Immature natural killer cell (primary cell): ENCODE data around the gene CAPZB. TPM values are rescaled to one million over a fixed set of nuclear protein-coding genes. Genes with fewer than 3 reads are reported as not detected.

Experiments used
- DNase-seq, 3 donors: peaks; one replicate each; pipeline ENCODE4 v3.0.0; 2022; ENCODE audit warnings: mixed read lengths in 1 of 3
- H3K27ac Mint-ChIP-seq, 6 donors: one replicate each; pipeline ENCODE4 v1.8.0; 2020; ENCODE audit warnings: mixed read lengths in 6 of 6, mild to moderate bottlenecking in 5 of 6, inconsistent platforms in 4 of 6, moderate library complexity in 3 of 6
- H3K27me3 Mint-ChIP-seq, 3 donors: one replicate each; pipeline ENCODE4 v1.8.0; 2020 to 2021; ENCODE audit warnings: low read depth in 3 of 3, mild to moderate bottlenecking in 3 of 3, mixed read lengths in 3 of 3, moderate library complexity in 3 of 3, inconsistent platforms in 1 of 3
- H3K36me3 Mint-ChIP-seq, 3 donors: one replicate each; pipeline ENCODE4 v1.8.0; 2020; ENCODE audit warnings: mixed read lengths in 3 of 3, inconsistent platforms in 2 of 3, mild to moderate bottlenecking in 2 of 3
- H3K4me1 Mint-ChIP-seq, 2 donors: one replicate each; pipeline ENCODE4 v1.8.0; 2020; ENCODE audit warnings: inconsistent platforms in 2 of 2, mild to moderate bottlenecking in 2 of 2, mixed read lengths in 2 of 2, moderate library complexity in 1 of 2
- H3K4me3 Mint-ChIP-seq, 5 donors: one replicate each; pipeline ENCODE4 v1.8.0; 2020; ENCODE audit warnings: mild to moderate bottlenecking in 5 of 5, mixed read lengths in 5 of 5, inconsistent platforms in 3 of 5, moderate library complexity in 3 of 5
- H3K9me3 Mint-ChIP-seq, 6 donors: one replicate each; pipeline ENCODE4 v1.8.0; 2020; ENCODE audit warnings: mild to moderate bottlenecking in 6 of 6, mixed read lengths in 6 of 6, inconsistent platforms in 4 of 6, moderate library complexity in 3 of 6
- polyA plus RNA-seq, 3 donors: library from polyadenylated mRNA; unstranded; fragments of 300-500 nt; fragmentation: Illumina TruSeq; gene quantifications; one replicate each; pipeline ENCODE4 v1.2.3, GENCODE V29; 2021

The CAPZB gene
- polyA plus RNA-seq, 3 donors from 2014 or later, result 447 to 644 (median 455) TPM

DNA sequence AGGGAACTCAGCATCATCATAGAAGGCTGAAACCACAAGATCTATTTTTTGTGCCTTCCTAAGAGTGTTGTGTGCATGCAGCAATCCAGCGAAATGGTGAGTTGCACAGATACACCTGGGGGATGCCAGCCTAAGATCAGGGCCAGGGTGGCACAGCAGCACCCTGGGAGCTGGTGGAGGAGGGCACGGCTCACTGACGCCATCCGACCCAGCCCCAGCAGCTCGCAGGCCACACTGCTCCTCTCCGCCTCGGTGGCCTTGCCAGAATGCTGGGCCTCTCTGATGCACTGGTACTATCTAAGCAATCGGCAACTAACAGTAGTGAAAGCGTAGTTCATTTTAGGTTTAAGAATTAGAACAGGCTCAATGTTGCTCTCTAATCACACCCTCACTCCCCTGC lies 37.8 kb downstream of the CAPZB start:
- H3K27ac Mint-ChIP-seq, result peak overlapping the region; percentile 67 to 89 (median 78)

DNA sequence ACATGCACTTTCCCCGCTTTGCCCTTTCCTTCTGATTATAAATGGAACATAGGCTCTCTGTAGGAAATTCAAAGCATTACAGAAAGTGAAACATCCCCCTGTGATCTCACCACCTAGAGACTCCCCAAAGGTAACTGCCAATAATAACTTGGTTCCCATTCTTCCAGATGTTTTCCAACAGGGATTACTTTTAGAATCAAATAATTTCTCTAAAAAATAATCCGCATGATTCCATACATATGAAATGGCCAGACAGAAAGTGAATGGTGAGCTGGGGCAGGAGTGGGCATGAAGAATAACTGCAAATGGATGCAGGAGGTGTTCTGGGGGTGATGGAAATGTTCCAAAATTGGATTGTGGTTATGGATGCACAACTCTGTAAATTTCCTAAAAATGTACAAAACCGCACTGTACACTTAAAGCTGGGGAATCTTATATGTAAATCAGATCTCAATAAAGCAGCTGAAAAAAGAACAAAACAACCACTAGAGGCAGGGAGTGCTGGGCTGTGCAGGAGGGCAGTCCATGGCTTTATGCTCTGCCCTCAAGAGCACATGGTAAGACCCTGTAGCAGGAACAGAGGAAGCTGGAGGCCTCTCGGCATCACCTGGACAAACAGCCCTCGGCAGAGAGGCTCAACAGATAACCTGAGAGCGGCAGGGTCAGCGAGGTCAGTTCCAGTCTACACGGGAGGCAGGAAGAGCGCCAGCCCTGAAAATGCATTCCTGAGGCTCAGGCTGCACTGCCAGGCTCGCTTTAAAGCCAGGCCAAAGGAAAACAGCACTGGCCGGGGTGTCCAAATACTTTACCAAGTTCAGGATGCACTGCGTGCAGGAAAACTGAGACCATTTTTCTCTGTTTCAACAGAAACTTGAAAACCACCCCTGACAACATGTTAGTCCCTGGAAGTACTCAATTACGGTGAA lies 39.7 kb downstream of the CAPZB start:
- Mint-ChIP-seq H3K4me1 (peaks cover 77 to 96% of the 10 kb centered on the region in 2 donors), H3K4me3 (peak overlapping the region in 1 of 5 donors; percentile 8), H3K36me3 (peaks cover 0 to 7% (median 0%) of the 10 kb centered on the region in 3 donors), H3K27me3 (peaks cover 0 to 1% (median under 1%) of the 10 kb centered on the region in 3 donors), H3K9me3 (no peaks in the 10 kb centered on the region), H3K27ac (peak overlapping the region; percentile 59 to 78 (median 76))
- DNase-seq, result no peak

More for the DNA sequence above, 37.8 kb downstream of the CAPZB start:
- Mint-ChIP-seq H3K9me3 (no peaks in the 10 kb centered on the region), H3K4me3 (peak overlapping the region in 4 of 5 donors; percentile 11 to 61 (median 50)), H3K36me3 (peaks cover 0 to 7% (median 0%) of the 10 kb centered on the region in 3 donors), H3K4me1 (peaks cover 78 to 98% of the 10 kb centered on the region in 2 donors), H3K27me3 (peaks cover 0 to 1% (median 0%) of the 10 kb centered on the region in 3 donors)
- DNase-seq, result no peak

DNA sequence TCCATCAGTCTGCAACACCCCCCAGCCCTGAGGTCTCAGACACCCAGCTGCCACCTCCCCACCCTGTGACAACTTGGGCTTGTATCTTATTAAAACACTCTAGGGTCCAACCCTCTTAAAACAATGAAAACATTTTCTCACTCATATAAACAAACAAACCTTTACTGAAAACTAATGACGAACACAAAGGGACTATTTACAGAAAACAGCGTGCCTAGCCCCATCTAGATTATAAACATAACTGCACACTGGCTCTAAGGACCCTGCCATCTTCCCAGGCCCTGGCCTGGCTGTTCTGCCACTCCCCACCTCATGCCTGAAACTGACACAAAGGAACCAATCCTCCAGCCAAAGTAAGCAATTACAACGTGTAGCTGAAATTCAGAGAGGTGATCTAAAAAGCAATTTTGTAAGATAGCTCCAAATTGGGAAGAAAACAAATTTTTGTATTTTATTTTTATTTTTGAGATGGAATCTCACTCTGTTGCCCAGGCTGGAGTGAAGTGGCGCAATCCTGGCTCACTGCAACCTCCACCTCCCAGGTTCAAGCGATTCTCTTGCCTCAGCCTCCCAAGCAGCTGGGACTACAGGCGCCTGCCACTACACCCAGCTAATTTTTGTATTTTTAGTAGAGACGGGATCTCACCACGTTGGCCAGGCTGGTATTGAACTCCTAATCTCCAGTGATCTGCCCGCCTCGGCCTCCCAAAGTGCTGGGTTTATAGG lies 40.9 kb downstream of the CAPZB start:
- Mint-ChIP-seq H3K9me3 (no peaks in the 10 kb centered on the region), H3K4me1 (peaks cover 81 to 96% of the 10 kb centered on the region in 2 donors), H3K27me3 (peaks cover 0 to 1% (median 1%) of the 10 kb centered on the region in 3 donors), H3K4me3 (peak overlapping the region in 1 of 5 donors; percentile 27), H3K27ac (peak overlapping the region; percentile 76 to 85 (median 81)), H3K36me3 (peaks cover 0 to 7% (median 0%) of the 10 kb centered on the region in 3 donors)
- DNase-seq, result no peak

DNA sequence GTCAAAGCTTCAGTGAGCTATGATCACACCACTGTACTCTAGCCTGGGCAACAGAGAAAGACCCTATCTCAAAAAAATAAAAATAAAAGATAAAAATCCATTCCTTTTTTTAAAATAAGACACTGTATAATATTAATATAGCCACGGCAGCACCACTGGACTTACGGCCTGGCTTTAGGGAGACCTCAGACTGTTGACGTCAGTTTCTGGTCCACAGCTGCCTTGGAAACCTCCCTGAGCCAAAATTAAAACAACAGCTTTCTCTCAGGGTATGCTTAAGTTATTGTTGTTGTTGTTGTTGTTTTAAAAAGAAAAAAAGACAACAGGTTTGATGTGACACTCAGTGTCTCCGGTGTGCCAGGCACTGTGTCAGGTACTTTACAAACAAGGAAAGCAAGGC lies 42.0 kb downstream of the CAPZB start:
- Mint-ChIP-seq H3K27me3 (peaks cover 0 to 1% (median 1%) of the 10 kb centered on the region in 3 donors), H3K27ac (peak overlapping the region in 3 of 6 donors; percentile 29 to 76 (median 48)), H3K4me3 (no peak overlapping the region), H3K4me1 (peaks cover 81 to 96% of the 10 kb centered on the region in 2 donors), H3K9me3 (no peaks in the 10 kb centered on the region), H3K36me3 (peaks cover 0 to 3% (median 0%) of the 10 kb centered on the region in 3 donors)
- DNase-seq, result no peak

DNA sequence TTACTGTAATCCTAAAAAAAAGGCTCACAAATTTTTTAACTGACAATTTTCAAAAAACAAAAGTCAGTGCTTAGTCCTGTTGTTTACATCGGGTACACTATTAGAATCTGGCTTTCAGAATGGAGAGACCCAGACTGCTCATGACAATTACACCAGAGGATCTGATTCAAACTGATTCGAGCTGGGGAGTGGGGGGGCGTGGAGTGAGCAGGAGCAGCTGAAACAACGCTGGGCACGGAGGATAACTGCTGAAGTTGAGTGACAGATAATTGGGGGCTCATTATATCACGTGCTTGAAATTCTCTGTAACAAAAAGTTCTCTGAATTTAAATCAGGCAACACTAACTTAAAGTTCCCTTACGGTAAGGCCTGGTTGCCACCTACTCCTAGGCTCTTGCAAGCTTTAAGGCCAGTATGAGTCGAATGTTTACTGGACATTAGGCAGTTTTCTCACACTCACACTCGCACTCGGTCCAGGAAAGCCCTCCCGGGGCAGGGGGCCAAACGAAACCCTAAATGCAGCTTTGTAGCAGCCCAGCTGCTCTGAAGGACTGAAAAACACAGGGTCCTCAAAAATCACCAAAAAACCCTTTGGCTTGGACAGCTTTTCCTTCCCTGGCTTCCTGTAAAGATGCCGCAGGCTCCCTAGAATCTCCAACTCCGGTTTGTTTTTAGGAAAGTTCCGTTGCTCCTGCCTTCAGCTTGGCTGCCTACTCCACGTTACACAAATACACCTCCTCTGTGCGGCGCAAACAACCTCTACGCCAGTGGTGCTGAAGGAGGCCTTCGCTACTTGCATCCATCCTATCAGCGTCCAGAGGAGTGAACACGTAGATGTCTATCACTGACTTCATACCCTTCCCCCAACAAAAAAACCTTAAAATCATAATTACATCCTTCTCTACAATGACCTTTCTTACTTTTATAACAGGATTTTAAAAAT lies 42.9 kb downstream of the CAPZB start:
- Mint-ChIP-seq H3K4me1 (peaks cover 79 to 96% of the 10 kb centered on the region in 2 donors), H3K27ac (peak overlapping the region in 5 of 6 donors; percentile 28 to 76 (median 69)), H3K9me3 (no peaks in the 10 kb centered on the region), H3K27me3 (peaks cover 0 to 1% (median 0%) of the 10 kb centered on the region in 3 donors), H3K36me3 (peaks cover 0 to 4% (median 0%) of the 10 kb centered on the region in 3 donors), H3K4me3 (no peak overlapping the region)
- no peak for DNase-seq

DNA sequence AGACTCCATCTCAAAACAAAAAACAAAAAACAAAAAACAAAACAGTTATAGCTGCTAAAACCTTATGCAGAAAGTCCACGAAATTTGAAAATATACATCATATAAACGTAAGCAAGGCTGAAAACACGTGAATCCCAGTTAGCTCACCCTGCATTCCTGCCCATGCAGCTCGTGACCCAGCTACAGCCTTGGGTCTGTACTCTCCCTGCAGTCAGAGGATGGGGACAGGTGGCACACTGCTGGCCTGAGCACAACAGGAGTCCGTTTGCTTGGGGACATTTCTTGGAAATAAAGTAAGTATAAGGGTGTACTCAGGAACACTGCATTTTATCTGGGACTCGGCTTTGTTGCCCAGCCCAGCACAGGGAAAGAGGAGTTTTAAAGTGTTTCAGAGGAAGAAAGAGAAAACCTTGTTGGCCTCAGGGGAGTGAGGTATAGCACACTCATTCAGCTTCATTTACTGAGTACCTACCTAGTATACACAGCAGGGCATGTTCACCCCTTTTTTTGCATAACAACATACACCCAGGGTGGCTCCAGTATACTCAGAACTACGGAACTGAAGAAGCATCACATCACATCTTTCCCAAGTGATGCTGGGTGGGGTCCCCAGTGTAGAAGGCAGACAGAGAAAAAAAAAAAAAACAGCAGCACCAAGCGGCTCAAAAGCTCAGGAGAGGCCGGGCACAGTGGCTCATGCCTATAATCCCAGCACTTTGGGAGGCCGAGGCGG lies 44.1 kb downstream of the CAPZB start:
- Mint-ChIP-seq H3K27ac (peak overlapping the region; percentile 13 to 63 (median 52)), H3K4me3 (no peak overlapping the region), H3K36me3 (peaks cover 0 to 7% (median 0%) of the 10 kb centered on the region in 3 donors), H3K4me1 (peaks cover 82 to 96% of the 10 kb centered on the region in 2 donors), H3K9me3 (no peaks in the 10 kb centered on the region), H3K27me3 (peaks cover 0 to 1% (median 0%) of the 10 kb centered on the region in 3 donors)
- DNase-seq, result no peak

DNA sequence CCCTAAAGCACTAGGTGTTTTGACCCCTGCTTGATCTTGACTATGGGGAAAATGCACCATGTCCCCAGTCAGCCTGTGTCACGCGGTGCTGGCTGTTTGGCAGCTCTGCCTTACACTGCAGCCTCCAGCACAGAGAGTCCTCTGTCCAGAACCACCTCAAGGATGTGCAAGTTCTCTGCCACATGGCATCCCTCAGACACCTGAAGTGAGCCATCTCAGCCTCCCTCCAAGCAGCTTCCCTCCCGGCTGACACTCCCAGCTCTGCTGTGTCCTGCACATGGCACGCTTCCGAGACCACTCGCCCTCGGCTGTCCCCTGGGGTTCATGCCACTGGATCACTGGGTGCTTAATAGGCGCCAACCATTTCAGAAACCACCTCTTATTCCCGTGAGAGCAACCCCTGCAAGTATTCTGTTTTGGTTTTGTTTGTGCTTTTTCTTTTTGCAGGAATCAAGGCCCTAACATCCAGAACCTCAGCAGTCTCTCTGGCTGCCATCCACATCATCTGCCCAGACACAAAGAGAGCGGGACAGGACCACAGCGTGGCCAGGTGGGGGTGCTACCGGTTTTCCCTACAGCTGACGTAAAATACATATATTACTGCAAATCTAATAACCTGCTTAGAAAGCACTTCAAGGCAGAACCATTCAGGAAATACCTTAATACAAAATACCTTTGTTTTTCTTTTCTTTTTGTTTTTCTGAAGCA lies 45.7 kb downstream of the CAPZB start:
- peak overlapping the region in 1 of 5 donors; percentile 21 for H3K4me3 Mint-ChIP-seq
- peaks cover 84 to 96% of the 10 kb centered on the region in 2 donors for H3K4me1 Mint-ChIP-seq
- H3K36me3 Mint-ChIP-seq, result peaks cover 0 to 7% (median 0%) of the 10 kb centered on the region in 3 donors
- peak in 1 of 3 donors; percentile 14 for DNase-seq
- peaks cover 0 to 1% (median 0%) of the 10 kb centered on the region in 3 donors for H3K27me3 Mint-ChIP-seq
- peak overlapping the region; percentile 44 to 66 (median 58) for H3K27ac Mint-ChIP-seq
- no peaks in the 10 kb centered on the region for H3K9me3 Mint-ChIP-seq

DNA sequence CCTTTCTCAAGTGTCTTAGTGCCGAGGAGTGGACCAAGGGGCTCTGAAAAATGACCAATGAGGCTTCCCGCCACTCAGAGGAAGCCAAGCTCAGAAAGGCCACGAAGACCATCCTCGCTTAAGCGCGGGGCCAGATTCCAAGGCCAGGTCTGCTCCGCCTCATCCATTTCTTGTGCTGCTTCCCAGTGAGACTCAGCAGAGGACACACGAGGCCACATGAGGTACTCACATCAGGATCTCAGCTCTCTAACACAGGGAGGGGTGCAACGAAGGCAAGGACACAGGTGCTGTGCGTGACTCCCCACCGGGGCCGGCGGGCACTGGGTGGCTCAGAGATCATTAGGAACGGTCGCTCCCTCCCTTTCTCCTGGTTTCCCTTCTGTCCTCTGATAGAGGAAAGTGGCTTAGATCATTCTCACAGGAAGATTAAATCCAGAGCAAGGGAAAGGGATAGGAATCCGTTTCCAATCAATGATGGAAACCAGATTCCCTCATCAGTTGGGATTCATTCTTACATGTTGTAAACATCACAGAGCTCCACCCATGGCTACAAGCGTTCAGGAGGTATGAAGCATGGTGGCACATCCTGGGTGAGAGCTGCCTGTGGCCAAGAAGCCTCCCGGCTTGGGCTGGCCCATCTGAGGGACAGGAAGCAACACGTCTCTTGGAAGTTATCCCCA lies 46.7 kb downstream of the CAPZB start:
- Mint-ChIP-seq H3K36me3 (peaks cover 0 to 7% (median 0%) of the 10 kb centered on the region in 3 donors), H3K4me3 (no peak overlapping the region), H3K4me1 (peaks cover 83 to 96% of the 10 kb centered on the region in 2 donors), H3K9me3 (no peaks in the 10 kb centered on the region), H3K27ac (peak overlapping the region in 4 of 6 donors; percentile 48 to 69 (median 65)), H3K27me3 (peaks cover 0 to 1% (median 0%) of the 10 kb centered on the region in 3 donors)
- DNase-seq, result no peak

DNA sequence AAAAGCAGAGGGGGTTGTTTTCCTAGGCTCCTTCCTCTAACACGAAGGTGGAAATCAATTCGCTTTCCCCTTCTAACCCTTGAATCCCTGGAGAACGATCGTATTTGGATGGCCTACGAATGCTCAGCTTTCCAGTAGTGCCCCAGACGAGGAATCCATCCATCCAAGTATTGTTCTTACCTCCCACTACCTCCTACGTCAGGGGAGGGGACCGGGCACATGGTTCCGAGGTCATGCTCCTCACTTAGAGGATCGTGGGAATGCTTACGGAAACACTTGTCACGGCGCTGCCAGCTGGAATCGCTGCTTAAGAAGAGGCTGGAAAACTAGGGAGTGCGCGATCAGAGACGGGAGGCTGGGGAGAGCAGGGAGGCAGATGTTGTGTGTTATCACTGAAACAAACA lies 47.4 kb downstream of the CAPZB start:
- Mint-ChIP-seq H3K9me3 (no peaks in the 10 kb centered on the region), H3K4me3 (no peak overlapping the region), H3K36me3 (peaks cover 0 to 7% (median 0%) of the 10 kb centered on the region in 3 donors), H3K4me1 (peaks cover 89 to 97% of the 10 kb centered on the region in 2 donors), H3K27me3 (peaks cover 0 to 1% (median 0%) of the 10 kb centered on the region in 3 donors), H3K27ac (peak overlapping the region; percentile 30 to 86 (median 58))
- DNase-seq, result no peak

DNA sequence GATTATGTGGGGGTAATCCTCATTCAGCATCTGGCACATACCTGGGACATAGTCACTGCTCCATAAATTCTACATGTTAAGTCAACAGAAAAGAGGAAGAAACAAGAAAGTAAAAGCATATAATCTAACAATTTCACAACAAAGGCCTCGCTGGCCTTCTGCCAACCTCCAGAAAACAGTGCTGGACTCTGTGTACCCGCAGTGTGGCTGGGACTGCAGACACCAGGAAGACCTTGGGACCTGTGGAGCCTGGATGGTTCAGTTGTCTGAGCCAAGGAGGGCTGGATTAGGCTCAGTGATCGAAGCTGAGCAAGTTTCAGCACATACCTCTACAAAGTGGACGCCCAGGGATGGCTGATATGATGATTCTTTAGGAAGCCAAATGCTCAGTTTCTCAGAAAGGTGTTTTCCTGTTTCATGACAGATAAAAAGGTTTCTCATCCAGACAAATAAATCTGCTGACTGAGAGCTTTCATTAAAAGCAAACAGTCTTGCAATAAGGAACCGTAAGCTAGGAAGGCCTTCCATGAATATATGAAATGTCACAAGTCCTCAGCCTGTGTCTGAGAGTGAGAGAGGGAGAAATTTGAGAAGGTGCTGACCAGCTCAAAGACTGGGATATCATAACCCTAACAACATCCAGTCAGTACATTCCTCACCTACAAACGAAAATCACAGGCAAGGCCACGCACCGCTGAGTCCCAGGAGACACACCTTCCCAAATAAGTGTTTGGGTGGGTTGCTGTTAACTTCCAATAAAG lies 48.4 kb downstream of the CAPZB start:
- H3K4me3 Mint-ChIP-seq, result peak overlapping the region in 1 of 5 donors; percentile 31
- peaks cover 0 to 1% (median 0%) of the 10 kb centered on the region in 3 donors for H3K27me3 Mint-ChIP-seq

More for the DNA sequence above, 48.4 kb downstream of the CAPZB start:
- Mint-ChIP-seq H3K36me3 (peaks cover 0 to 7% (median 0%) of the 10 kb centered on the region in 3 donors), H3K27ac (peak overlapping the region; percentile 54 to 88 (median 62)), H3K4me1 (peaks cover 87 to 93% of the 10 kb centered on the region in 2 donors), H3K9me3 (no peaks in the 10 kb centered on the region)
- DNase-seq, result no peak
